ENCODE data around the gene TRIM29. TPM values are rescaled to one million over a fixed set of nuclear protein-coding genes. Genes with fewer than 3 reads are reported as not detected.
A peak's percentile ranks its signal among the peaks of the same experiment; 100 is the strongest.

Gene TRIM29
- total RNA-seq, 1 donor from 2014 or later, result not detected

DNA sequence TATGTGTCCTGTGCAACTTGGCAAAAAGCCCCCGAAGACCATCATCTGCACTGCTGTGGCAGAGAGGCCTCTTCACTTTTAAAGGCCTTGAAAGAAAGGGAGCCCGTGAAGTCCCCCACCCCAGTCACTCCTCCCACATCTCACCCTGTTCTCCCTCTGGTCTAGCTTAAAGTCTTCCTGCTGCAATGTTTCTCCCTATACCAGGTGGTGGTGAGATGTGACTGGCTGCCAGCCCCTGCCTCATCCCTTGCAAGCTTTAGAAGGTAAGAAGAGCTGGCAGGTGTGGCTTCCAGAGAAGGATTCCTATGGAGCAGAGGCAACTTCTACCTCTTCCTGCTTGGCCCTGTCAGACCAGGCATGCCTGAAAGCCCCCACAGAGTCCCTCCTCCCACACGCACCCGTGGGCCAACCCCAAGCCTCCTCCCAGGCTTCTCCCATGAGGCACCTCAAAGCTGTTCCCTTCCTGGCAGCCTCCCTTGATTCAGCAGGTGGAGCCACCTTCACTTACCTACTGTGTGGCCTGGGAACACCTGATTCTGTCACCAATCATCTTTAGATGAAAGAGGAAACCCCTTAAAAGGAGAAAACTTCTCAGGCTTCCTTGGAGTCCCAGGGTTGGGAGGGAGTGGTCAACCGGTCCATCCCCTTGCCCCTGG lies 4.0 kb upstream of the TRIM29 start:
- Mint-ChIP-seq H3K27me3 (peaks cover 40% of the 10 kb centered on the region), H3K36me3 (ENCODE audit: insufficient read depth) (no peaks in the 10 kb centered on the region), H3K27ac (no peak overlapping the region), H3K4me3 (ENCODE audit: low read depth) (no peak overlapping the region), H3K9me3 (ENCODE audit: low read depth) (no peaks in the 10 kb centered on the region), H3K4me1 (ENCODE audit: low read depth) (peaks cover 2% of the 10 kb centered on the region)
- no peak for DNase-seq (ENCODE audit: low spot score, unreplicated experiment)
- no peak for TF ChIP-seq CTCF (IDR thresholded peaks at IDR 0.05; ENCODE audit: unreplicated experiment)

GRCh38 chr11:120141113-120141767 lies 3.3 kb upstream of the TRIM29 start:
- H3K4me1 Mint-ChIP-seq (ENCODE audit: low read depth), result peaks cover 2% of the 10 kb centered on the region
- no peak overlapping the region for H3K4me3 Mint-ChIP-seq (ENCODE audit: low read depth)
- H3K36me3 Mint-ChIP-seq (ENCODE audit: insufficient read depth), result no peaks in the 10 kb centered on the region
- H3K27me3 Mint-ChIP-seq, result peaks cover 38% of the 10 kb centered on the region
- no peak for DNase-seq (ENCODE audit: low spot score, unreplicated experiment)
- H3K27ac Mint-ChIP-seq, result no peak overlapping the region
- TF ChIP-seq CTCF (IDR thresholded peaks at IDR 0.05; ENCODE audit: unreplicated experiment), result no peak
- no peaks in the 10 kb centered on the region for H3K9me3 Mint-ChIP-seq (ENCODE audit: low read depth)

DNA sequence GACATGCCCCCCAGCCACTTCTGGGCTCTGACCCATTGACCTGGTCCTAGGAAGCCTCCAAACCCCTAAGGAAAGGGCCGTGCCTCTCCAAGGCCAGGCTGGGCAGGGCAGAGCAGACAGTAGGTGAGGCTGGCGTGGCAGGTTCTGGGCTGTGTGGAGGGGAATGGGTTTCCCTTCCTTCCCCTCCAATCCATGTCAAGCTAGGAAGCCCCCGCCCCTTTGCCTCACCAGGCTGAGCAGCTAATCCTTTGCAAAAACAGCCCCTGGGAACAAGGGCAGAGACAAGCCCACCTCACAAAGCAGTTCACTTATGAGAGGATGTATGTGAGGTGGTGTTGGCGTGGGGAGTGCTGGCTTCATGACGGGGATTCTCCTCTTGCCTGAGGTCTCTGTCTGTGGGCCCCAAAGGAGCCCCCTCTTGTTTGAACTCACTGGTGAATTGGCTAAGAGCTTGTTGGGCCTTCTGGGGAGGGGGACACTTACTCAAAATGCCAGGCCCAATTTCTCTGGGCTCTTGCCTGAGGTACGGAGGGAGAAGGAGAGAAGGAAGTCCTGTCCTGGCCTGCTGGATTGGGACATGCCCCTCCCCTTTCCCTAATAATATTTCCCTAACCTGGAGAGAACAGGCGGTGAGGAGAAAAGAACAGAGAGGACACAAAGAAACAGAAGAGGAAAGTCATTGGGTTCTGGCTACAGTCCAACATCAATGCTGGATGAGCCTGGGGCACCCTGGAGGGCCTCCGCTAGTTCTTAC lies 1.6 kb upstream of the TRIM29 start:
- peak overlapping the region; percentile 37 for H3K27ac Mint-ChIP-seq

DNA sequence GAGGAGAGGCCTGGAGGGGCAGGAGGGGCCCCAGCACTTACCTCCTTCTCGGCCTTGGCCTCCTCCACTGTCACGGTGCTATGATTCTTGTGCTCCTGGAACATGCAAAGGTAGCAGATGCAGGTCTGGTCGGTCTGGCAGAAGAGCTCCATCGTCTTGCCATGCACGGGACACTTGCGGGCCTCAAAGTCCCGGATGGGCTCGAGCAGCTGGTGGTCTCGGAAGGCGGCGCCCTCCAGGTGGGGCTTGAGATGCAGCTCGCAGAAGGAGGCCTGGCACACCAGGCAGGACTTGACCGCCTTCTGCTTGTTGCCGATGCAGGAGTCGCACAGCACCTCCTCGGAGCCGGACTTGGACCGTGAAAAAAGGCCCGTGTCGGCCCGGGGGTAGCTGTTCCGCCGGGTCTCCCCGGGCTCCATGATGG lies 714 bp downstream of the TRIM29 start:
- no peak for DNase-seq (ENCODE audit: low spot score, unreplicated experiment)
- H3K4me3 Mint-ChIP-seq (ENCODE audit: low read depth), result no peak overlapping the region
- no peaks in the 10 kb centered on the region for H3K9me3 Mint-ChIP-seq (ENCODE audit: low read depth)
- no peaks in the 10 kb centered on the region for H3K36me3 Mint-ChIP-seq (ENCODE audit: insufficient read depth)
- peaks cover 28% of the 10 kb centered on the region for H3K27me3 Mint-ChIP-seq
- no peak overlapping the region for H3K27ac Mint-ChIP-seq
- H3K4me1 Mint-ChIP-seq (ENCODE audit: low read depth), result peaks cover 2% of the 10 kb centered on the region
- TF ChIP-seq CTCF (IDR thresholded peaks at IDR 0.05; ENCODE audit: unreplicated experiment), result no peak

More for the DNA sequence above, 1.6 kb upstream of the TRIM29 start:
- DNase-seq (ENCODE audit: low spot score, unreplicated experiment), result no peak
- no peaks in the 10 kb centered on the region for H3K9me3 Mint-ChIP-seq (ENCODE audit: low read depth)
- no peak for TF ChIP-seq CTCF (IDR thresholded peaks at IDR 0.05; ENCODE audit: unreplicated experiment)
- H3K4me3 Mint-ChIP-seq (ENCODE audit: low read depth), result no peak overlapping the region
- peaks cover 33% of the 10 kb centered on the region for H3K27me3 Mint-ChIP-seq
- peaks cover 2% of the 10 kb centered on the region for H3K4me1 Mint-ChIP-seq (ENCODE audit: low read depth)
- no peaks in the 10 kb centered on the region for H3K36me3 Mint-ChIP-seq (ENCODE audit: insufficient read depth)

GRCh38 chr11:120136356-120136755 lies 1.6 kb downstream of the TRIM29 start:
- Mint-ChIP-seq H3K27me3 (peaks cover 31% of the 10 kb centered on the region), H3K36me3 (ENCODE audit: insufficient read depth) (no peaks in the 10 kb centered on the region), H3K27ac (no peak overlapping the region), H3K4me3 (ENCODE audit: low read depth) (no peak overlapping the region), H3K4me1 (ENCODE audit: low read depth) (peaks cover 2% of the 10 kb centered on the region), H3K9me3 (ENCODE audit: low read depth) (no peaks in the 10 kb centered on the region)
- TF ChIP-seq CTCF (IDR thresholded peaks at IDR 0.05; ENCODE audit: unreplicated experiment), result no peak
- DNase-seq (ENCODE audit: low spot score, unreplicated experiment), result no peak

Measured in progenitor cell of endocrine pancreas (in vitro differentiated cells).